ENCODE results near the gene INTS15. TPM values are rescaled to one million over a fixed set of nuclear protein-coding genes. Genes with fewer than 3 reads are reported as not detected.
"Not testable (repeated sequence)": the region's sequence is repeated elsewhere in the genome, so short reads cannot be mapped to it uniquely, and the experiment has no call there.

Gene INTS15
- total RNA-seq, 4 donors from 2014 or later, result 28.0 to 63.0 (median 34.0) TPM

GRCh38 chr7:6624246-6624611, 34.4 kb downstream of the INTS15 start:
- 75 to 79% methylated on average over 3 of the region's 3 CpGs for WGBS, 2 donors
- Histone ChIP-seq H3K27me3 (no peaks in the 10 kb centered on the region), H3K36me3 (peaks cover 0 to 50% (median 2%) of the 10 kb centered on the region in 3 donors)

GRCh38 chr7:6628045-6628444, 38.2 kb downstream of the INTS15 start:
- Histone ChIP-seq H3K27ac (no peak overlapping the region), H3K27me3 (no peaks in the 10 kb centered on the region)
- 73 to 80% methylated on average over 3 to 6 of the region's 6 CpGs for WGBS, 2 donors

More at GRCh38 chr7:6624246-6624611, 34.4 kb downstream of the INTS15 start:
- no peak overlapping the region for H3K4me3 ChIP-seq
- DNase-seq (ENCODE audit: low spot score in 2 of 2), result no peak
- H3K27ac ChIP-seq, result no peak overlapping the region
- H3K4me1 ChIP-seq, result no peaks in the 10 kb centered on the region
- TF ChIP-seq, protein P1, sequence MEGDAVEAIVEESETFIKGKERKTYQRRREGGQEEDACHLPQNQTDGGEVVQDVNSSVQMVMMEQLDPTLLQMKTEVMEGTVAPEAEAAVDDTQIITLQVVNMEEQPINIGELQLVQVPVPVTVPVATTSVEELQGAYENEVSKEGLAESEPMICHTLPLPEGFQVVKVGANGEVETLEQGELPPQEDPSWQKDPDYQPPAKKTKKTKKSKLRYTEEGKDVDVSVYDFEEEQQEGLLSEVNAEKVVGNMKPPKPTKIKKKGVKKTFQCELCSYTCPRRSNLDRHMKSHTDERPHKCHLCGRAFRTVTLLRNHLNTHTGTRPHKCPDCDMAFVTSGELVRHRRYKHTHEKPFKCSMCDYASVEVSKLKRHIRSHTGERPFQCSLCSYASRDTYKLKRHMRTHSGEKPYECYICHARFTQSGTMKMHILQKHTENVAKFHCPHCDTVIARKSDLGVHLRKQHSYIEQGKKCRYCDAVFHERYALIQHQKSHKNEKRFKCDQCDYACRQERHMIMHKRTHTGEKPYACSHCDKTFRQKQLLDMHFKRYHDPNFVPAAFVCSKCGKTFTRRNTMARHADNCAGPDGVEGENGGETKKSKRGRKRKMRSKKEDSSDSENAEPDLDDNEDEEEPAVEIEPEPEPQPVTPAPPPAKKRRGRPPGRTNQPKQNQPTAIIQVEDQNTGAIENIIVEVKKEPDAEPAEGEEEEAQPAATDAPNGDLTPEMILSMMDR (IDR thresholded peaks at IDR 0.05), result no peak
- TF ChIP-seq EP300 (IDR thresholded peaks at IDR 0.05), result no peak
- TF ChIP-seq POLR2A (IDR thresholded peaks at IDR 0.05), result no peak
- H3K9me3 ChIP-seq, result no peaks in the 10 kb centered on the region

GRCh38 chr7:6630007-6630849, 40.4 kb downstream of the INTS15 start:
- WGBS, 2 donors, result 51 to 64% methylated on average over 9 to 11 of the region's 11 CpGs

More at GRCh38 chr7:6628045-6628444, 38.2 kb downstream of the INTS15 start:
- H3K9me3 ChIP-seq, result no peaks in the 10 kb centered on the region
- H3K4me1 ChIP-seq, result no peaks in the 10 kb centered on the region
- no peak overlapping the region for H3K4me3 ChIP-seq
- TF ChIP-seq, protein P1 (IDR thresholded peaks at IDR 0.05), result no peak
- no peak for DNase-seq (ENCODE audit: low spot score in 2 of 2)
- H3K36me3 ChIP-seq, result peaks cover 0 to 21% (median 0%) of the 10 kb centered on the region in 3 donors

DNA sequence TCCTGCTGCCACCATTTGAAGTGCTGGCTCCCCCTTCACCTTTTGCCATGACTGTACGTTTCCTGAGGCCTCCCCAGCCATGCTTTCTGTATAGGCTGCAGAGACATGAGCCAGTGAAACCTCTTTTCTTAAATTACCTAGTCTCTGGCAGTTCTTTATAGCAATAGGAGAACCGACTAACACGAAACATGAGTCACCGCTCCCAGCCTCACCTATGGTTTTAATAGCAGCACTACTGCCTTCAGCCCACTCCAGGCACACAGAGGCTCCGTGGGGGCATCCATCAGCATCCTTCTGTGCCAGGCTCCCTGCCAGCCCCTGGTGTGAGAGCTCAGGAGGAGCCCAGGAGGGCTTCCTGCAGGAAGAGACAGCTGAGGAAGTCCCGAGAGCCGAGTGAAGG, 41.8 kb downstream of the INTS15 start:
- DNase-seq (ENCODE audit: low spot score in 2 of 2), result no peak
- 73 to 78% methylated on average over 5 to 7 of the region's 7 CpGs for whole genome bisulfite sequencing, 2 donors
- H3K27ac ChIP-seq, result no peak overlapping the region
- no peaks in the 10 kb centered on the region for H3K27me3 ChIP-seq
- no peaks in the 10 kb centered on the region for H3K36me3 ChIP-seq
- H3K9me3 ChIP-seq, result no peaks in the 10 kb centered on the region
- H3K4me3 ChIP-seq, result no peak overlapping the region
- TF ChIP-seq POLR2A (IDR thresholded peaks at IDR 0.05) (no peak), EP300 (IDR thresholded peaks at IDR 0.05) (no peak)
- TF ChIP-seq, protein P1 (IDR thresholded peaks at IDR 0.05), result no peak
- peaks cover 0 to 8% (median 2%) of the 10 kb centered on the region in 4 donors for H3K4me1 ChIP-seq

More at GRCh38 chr7:6630007-6630849, 40.4 kb downstream of the INTS15 start:
- Histone ChIP-seq H3K27ac (no peak overlapping the region), H3K4me3 (no peak overlapping the region), H3K4me1 (no peaks in the 10 kb centered on the region), H3K36me3 (peaks cover 0 to 2% (median 0%) of the 10 kb centered on the region in 3 donors), H3K27me3 (no peaks in the 10 kb centered on the region), H3K9me3 (no peaks in the 10 kb centered on the region)
- TF ChIP-seq EP300 (IDR thresholded peaks at IDR 0.05) (no peak), POLR2A (IDR thresholded peaks at IDR 0.05) (no peak)
- TF ChIP-seq, protein P1 (IDR thresholded peaks at IDR 0.05), result no peak
- no peak for DNase-seq (ENCODE audit: low spot score in 2 of 2)

- Histone ChIP-seq H3K27me3 (no peaks in the 10 kb centered on the region), H3K4me3 (no peak overlapping the region), H3K4me1 (peaks cover 0 to 22% (median 15%) of the 10 kb centered on the region in 4 donors), H3K36me3 (no peaks in the 10 kb centered on the region), H3K27ac (no peak overlapping the region), H3K9me3 (no peaks in the 10 kb centered on the region)
- DNase-seq (ENCODE audit: low spot score in 2 of 2), result no peak
- 81 to 83% methylated on average over 8 of the region's 8 CpGs for WGBS, 2 donors
- TF ChIP-seq EP300 (IDR thresholded peaks at IDR 0.05), result no peak
- TF ChIP-seq, protein P1 (IDR thresholded peaks at IDR 0.05), result no peak
These were observed 44.2 kb downstream of the INTS15 start for GRCh38 chr7:6634021-6634420.

DNA sequence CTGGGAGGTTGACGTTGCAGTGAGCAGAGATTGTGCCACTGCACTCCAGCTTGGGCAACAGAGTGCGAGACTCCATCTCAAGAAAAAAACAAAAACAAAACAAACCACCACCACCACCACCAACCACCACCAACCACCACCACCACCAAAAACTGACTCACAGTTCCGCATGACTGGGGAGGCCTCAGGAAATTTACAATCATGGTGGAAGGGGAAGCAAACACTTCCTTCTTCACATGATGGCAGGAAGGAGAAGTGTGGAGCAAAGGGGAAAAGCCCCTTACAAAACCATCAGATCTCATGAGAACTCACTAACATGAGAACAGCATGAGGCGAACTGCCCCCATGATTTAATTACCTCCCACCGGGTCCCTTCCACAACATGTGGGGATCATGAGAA, 45.1 kb downstream of the INTS15 start:
- H3K9me3 ChIP-seq; H3K27me3 ChIP-seq; DNase-seq (ENCODE audit: low spot score in 2 of 2); H3K36me3 ChIP-seq; H3K27ac ChIP-seq; H3K4me3 ChIP-seq: not testable (repeated sequence)
- peaks cover 0 to 32% (median 16%) of the 10 kb centered on the region in 4 donors for H3K4me1 ChIP-seq
- 87 to 91% methylated on average over 5 of the region's 5 CpGs for WGBS, 2 donors

All from tibial nerve (tissue), 4 donors.